Upper lobe of left lung (tissue), 6 donors: ENCODE data around the gene UIMC1. TPM values are rescaled to one million over a fixed set of nuclear protein-coding genes. Genes with fewer than 3 reads are reported as not detected.
"Not testable (repeated sequence)": the region's sequence is repeated elsewhere in the genome, so short reads cannot be mapped to it uniquely, and the experiment has no call there.

Source experiments
- ATAC-seq, 2 donors: fragments of 200-7000 bp; cut with Tn5 transposase; one replicate each; pipeline ENCODE4 v1.9.1; 2022; ENCODE audit warnings: mild to moderate bottlenecking in 2 of 2, moderate library complexity in 2 of 2; ENCODE audit not compliant: low FRiP score in 2 of 2
- DNase-seq, 2 donors: peaks; one replicate each; pipeline ENCODE4 v3.0.0-alpha.2; 2019 to 2020
- H3K27ac ChIP-seq, 4 donors: fragments of 200-600 bp; sonication (generic); one replicate each; pipeline ENCODE4 v1.5.1; 2016 to 2019
- H3K27me3 ChIP-seq, 4 donors: fragments of 200-600 bp; sonication (generic); one replicate each; pipeline ENCODE4 v1.5.1; 2017 to 2019
- H3K36me3 ChIP-seq, 4 donors: fragments of 200-600 bp; sonication (generic); one replicate each; pipeline ENCODE4 v1.5.1; 2016 to 2019
- H3K4me1 ChIP-seq, 4 donors: fragments of 200-600 bp; sonication (generic); one replicate each; pipeline ENCODE4 v1.5.1; 2018 to 2019
- H3K4me3 ChIP-seq, 4 donors: fragments of 200-600 bp; sonication (generic); one replicate each; pipeline ENCODE4 v1.5.1; 2017 to 2019; ENCODE audit warnings: mild to moderate bottlenecking in 2 of 4, moderate library complexity in 1 of 4
- H3K9me3 ChIP-seq, 4 donors: fragments of 200-600 bp; sonication (generic); one replicate each; pipeline ENCODE4 v1.5.1; 2018 to 2019
- EP300 ChIP-seq, 4 donors: sonication (generic); formaldehyde crosslinking; IDR thresholded peaks; one replicate each; pipeline ENCODE4 v1.5.1; 2017; ENCODE audit warnings: antibody characterized with exemption in 4 of 4, control low read depth in 2 of 4
- POLR2A ChIP-seq, 4 donors: fragments of 450-650 bp; IDR thresholded peaks; one replicate each; pipeline ENCODE4 v1.5.1; 2016 to 2017; ENCODE audit warnings: antibody characterized with exemption in 4 of 4, mild to moderate bottlenecking in 2 of 4
- POLR2AphosphoS5 ChIP-seq, 2 donors: sonication (generic); formaldehyde crosslinking; IDR thresholded peaks; one replicate each; pipeline ENCODE4 v1.5.1; 2017; ENCODE audit warnings: antibody characterized with exemption in 2 of 2
- WGBS, 2 donors: methylation state at CpG; one replicate each; pipeline ENCODE4 v1.1.5; 2017 to 2018; 5-methylcytosine and 5-hydroxymethylcytosine counted together
- total RNA-seq, 6 donors: library from RNA; depleted of rRNA in 4 of 6; stranded (reverse); fragments of >200 nt in 4 of 6; gene quantifications; one replicate each; pipeline versions ENCODE4 v1.1.0 to v1.2.1, GENCODE V29; 2016 to 2021
- TF ChIP-seq, protein P1 (sequence below), 6 experiments: fragments of 450-650 bp in 4 of 6; fragments of 200-600 bp in 2 of 6; sonication (generic) in 2 of 6; IDR thresholded peaks; one replicate each; pipeline ENCODE4 v1.5.1; 2016 to 2019; ENCODE audit warnings: antibody characterized with exemption in 6 of 6
- donor health status: DM: no; HTN: no; CAD: no; lungs with moderate emphysema.
- donor health status: DM: no; HTN: yes; CAD: no; lungs with severe emphysema.

UIMC1 gene
- total RNA-seq, 6 donors from 2014 or later = 26.7 to 87.0 (median 37.9) TPM

DNA sequence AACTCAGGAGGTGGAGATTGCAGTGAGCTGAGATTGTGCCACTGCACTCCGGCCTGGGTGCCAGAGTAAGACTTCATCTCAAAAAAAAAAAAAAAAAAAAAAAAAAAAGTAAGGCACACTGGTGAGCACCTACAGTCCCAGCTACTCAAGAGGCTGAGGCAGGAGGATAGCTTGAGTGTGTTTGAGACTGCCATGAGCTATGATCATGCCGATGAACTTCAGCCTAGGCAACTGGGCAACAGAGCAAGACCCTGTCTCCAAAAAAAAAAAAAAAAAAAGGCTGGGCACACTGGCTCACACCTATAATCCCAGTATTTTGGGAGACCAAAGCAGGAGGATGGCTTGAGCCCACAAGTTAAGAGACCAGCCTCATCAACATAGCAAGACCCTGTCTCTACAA, 20.3 kb downstream of the UIMC1 start:
- H3K27me3 ChIP-seq = no peaks in the 10 kb centered on the region
- no peak for ATAC-seq

DNA sequence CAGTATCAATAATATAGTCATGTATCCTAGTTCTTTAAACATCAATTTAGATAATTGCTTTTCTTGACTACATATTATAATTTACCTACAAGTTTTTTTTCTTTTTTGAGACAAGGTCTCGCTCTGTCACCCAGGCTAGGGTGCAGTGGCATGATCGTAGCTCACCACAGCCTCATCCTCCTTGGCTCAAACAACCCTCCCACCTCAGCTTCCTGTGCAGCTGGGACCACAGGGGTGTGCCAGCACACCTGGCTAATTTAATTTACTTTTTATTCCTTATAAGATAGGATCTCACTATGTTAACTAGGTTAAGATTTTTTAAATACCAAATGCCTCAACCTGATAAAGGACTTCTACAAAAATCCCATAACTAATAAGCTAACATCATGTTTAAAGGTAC, 21.1 kb downstream of the UIMC1 start:
- H3K27me3 ChIP-seq = no peaks in the 10 kb centered on the region
- TF ChIP-seq, protein P1, sequence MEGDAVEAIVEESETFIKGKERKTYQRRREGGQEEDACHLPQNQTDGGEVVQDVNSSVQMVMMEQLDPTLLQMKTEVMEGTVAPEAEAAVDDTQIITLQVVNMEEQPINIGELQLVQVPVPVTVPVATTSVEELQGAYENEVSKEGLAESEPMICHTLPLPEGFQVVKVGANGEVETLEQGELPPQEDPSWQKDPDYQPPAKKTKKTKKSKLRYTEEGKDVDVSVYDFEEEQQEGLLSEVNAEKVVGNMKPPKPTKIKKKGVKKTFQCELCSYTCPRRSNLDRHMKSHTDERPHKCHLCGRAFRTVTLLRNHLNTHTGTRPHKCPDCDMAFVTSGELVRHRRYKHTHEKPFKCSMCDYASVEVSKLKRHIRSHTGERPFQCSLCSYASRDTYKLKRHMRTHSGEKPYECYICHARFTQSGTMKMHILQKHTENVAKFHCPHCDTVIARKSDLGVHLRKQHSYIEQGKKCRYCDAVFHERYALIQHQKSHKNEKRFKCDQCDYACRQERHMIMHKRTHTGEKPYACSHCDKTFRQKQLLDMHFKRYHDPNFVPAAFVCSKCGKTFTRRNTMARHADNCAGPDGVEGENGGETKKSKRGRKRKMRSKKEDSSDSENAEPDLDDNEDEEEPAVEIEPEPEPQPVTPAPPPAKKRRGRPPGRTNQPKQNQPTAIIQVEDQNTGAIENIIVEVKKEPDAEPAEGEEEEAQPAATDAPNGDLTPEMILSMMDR (IDR thresholded peaks at IDR 0.05) = no peak
- TF ChIP-seq EP300 (IDR thresholded peaks at IDR 0.05) (no peak), POLR2A (IDR thresholded peaks at IDR 0.05) (no peak), POLR2AphosphoS5 (IDR thresholded peaks at IDR 0.05) (no peak)
- 71 to 76% methylated on average over 2 of the region's 2 CpGs for WGBS, 2 donors
- no peak overlapping the region for H3K27ac ChIP-seq
- no peak for ATAC-seq
- peaks cover 0 to 22% (median 10%) of the 10 kb centered on the region in 4 donors for H3K36me3 ChIP-seq
- H3K4me3 ChIP-seq = no peak overlapping the region
- no peaks in the 10 kb centered on the region for H3K9me3 ChIP-seq
- DNase-seq = no peak
- H3K4me1 ChIP-seq = peaks cover 3 to 5% (median 4%) of the 10 kb centered on the region in 4 donors

More for the DNA sequence above, 20.3 kb downstream of the UIMC1 start:
- DNase-seq = no peak
- H3K36me3 ChIP-seq = peaks cover 0 to 14% (median 5%) of the 10 kb centered on the region in 4 donors
- no peak overlapping the region for H3K4me3 ChIP-seq
- TF ChIP-seq POLR2A (IDR thresholded peaks at IDR 0.05) (no peak), POLR2AphosphoS5 (IDR thresholded peaks at IDR 0.05) (no peak), EP300 (IDR thresholded peaks at IDR 0.05) (no peak)
- TF ChIP-seq, protein P1 (IDR thresholded peaks at IDR 0.05) = no peak
- peaks cover 3 to 5% (median 4%) of the 10 kb centered on the region in 4 donors for H3K4me1 ChIP-seq
- WGBS, 2 donors = 94 to 98% methylated on average over 2 of the region's 2 CpGs
- no peaks in the 10 kb centered on the region for H3K9me3 ChIP-seq
- no peak overlapping the region for H3K27ac ChIP-seq

DNA sequence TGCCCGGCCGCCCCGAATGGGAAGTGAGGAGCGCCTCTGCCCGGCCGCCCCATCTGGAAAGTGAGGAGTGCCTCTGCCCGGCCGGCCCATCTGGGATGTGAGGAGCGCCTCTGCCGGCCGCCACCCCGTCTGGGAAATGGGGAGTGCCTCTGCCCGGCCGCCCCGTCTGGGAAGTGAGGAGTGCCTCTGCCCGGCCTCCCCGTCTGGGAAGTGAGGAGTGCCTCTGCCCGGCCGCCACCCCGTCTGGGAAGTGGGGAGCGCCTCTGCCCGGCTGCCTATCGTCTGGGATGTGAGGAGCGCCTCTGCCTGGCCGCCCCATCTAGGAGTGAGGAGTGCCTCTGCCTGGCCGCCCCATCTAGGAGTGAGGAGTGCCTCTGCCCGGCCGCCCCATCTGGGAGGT, 22.4 kb downstream of the UIMC1 start:
- DNase-seq = peak in 1 of 2 donors; percentile 60
- H3K36me3 ChIP-seq = peaks cover 5 to 34% (median 19%) of the 10 kb centered on the region in 4 donors
- not testable (repeated sequence) for H3K9me3 ChIP-seq, H3K27ac ChIP-seq, H3K27me3 ChIP-seq, ATAC-seq, H3K4me1 ChIP-seq, H3K4me3 ChIP-seq
- WGBS, 2 donors = 95 to 99% methylated on average over 8 to 22 of the region's 28 CpGs

DNA sequence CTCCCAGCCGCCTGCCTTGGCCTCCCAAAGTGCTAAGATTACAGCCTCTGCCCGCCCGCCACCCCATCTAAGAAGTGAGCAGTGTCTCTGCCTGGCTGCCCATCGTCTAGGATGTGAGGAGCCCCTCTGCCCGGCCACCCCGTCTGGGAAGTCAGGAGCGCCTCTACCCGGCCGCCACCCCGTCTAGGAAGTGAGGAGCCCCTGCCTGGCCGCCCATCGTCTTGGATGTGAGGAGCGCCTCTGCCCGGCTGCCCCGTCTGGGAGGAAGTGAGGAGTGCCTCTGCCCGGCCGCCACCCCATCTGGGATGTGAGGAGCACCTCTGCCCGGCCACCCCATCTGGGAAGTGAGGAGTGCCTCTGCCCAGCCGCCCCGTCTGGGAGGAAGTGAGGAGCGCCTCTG, 23.0 kb downstream of the UIMC1 start:
- not testable (repeated sequence) for ATAC-seq, H3K27ac ChIP-seq, H3K4me1 ChIP-seq, H3K27me3 ChIP-seq, H3K9me3 ChIP-seq, H3K4me3 ChIP-seq
- H3K36me3 ChIP-seq = peaks cover 5 to 38% (median 21%) of the 10 kb centered on the region in 4 donors
- DNase-seq = peak in 1 of 2 donors; percentile 69
- whole genome bisulfite sequencing, 2 donors = 96% methylated on average over 13 of the region's 21 CpGs; no CpG with 5 or more reads in 1 of the 2 donors

DNA sequence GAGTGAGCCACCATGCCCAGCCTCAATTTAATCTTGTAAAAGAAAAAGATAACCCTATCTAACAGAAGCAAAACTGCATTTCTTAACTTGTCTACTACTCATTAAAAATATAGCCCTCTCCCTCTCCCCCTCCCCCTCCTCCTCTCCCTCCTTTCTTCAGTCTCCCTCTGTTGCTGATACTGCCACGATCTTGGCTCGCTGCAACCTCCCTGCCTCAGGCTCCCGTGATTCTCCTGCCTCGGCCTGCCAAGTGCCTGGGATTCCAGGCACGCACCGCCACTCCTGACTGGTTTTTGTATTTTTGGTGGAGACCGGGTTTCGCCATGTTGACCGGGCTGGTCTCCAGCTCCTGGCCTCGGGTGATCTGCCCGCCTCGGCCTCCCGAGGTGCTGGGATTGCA, 23.5 kb downstream of the UIMC1 start:
- H3K36me3 ChIP-seq = peaks cover 5 to 38% (median 21%) of the 10 kb centered on the region in 4 donors
- not testable (repeated sequence) for H3K4me3 ChIP-seq, H3K9me3 ChIP-seq, H3K27ac ChIP-seq, H3K4me1 ChIP-seq, H3K27me3 ChIP-seq, ATAC-seq
- 87 to 94% methylated on average over 6 to 13 of the region's 13 CpGs for WGBS, 2 donors
- DNase-seq = peak in 1 of 2 donors; percentile 41

DNA sequence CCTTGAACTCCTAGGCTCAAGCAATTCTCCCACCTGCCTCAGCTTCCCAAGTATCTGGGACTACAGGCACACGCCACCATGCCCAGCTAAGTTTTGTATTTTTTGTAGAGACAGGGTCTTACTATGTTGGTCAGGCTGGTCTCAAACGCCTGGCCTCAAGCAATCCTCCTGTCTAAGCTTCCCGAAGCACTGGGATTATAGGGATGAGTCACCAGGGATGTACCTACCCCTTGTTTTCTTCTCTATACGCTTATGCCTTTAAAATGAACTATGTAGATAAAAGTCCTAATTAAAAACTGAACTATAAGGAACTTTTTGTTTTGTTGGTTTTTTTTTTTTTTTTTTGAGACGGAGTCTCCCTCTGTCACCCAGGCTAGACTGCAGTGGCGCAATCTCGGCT, 25.8 kb downstream of the UIMC1 start:
- H3K4me1 ChIP-seq = peaks cover 3 to 5% (median 4%) of the 10 kb centered on the region in 4 donors
- no peaks in the 10 kb centered on the region for H3K27me3 ChIP-seq
- no peak overlapping the region for H3K4me3 ChIP-seq
- no peak for TF ChIP-seq POLR2AphosphoS5 (IDR thresholded peaks at IDR 0.05)
- DNase-seq (no peak), ATAC-seq (no peak)
- no peak overlapping the region for H3K27ac ChIP-seq
- WGBS, 2 donors = 93 to 94% methylated on average over 7 of the region's 7 CpGs
- H3K9me3 ChIP-seq = no peaks in the 10 kb centered on the region
- peaks cover 5 to 42% (median 23%) of the 10 kb centered on the region in 4 donors for H3K36me3 ChIP-seq

DNA sequence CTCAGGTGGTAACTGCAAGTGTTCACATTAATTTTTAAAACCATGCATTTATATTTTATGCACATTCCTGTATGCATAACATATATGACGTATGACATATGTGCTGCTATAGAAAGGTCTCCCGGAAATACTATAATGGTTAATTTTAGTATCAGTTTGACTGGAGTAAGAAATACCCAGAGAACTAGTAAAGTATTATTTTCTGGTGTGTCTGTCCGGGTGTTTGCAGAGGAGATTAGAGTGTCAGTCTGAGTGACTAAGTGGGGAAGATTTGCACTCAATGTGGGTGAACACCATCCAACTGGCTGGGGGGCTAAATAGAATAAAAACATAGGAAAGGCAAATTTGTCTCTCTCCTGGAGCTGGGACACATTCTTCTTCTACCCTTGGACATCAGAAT, 26.9 kb downstream of the UIMC1 start:
- WGBS, 2 donors = 79 to 88% methylated on average over 3 of the region's 3 CpGs
- TF ChIP-seq, protein P1 (IDR thresholded peaks at IDR 0.05) = no peak
- TF ChIP-seq POLR2AphosphoS5 (IDR thresholded peaks at IDR 0.05) (no peak), POLR2A (IDR thresholded peaks at IDR 0.05) (no peak), EP300 (IDR thresholded peaks at IDR 0.05) (no peak)
- H3K27ac ChIP-seq = no peak overlapping the region
- H3K27me3 ChIP-seq = no peaks in the 10 kb centered on the region
- H3K4me3 ChIP-seq = no peak overlapping the region
- H3K4me1 ChIP-seq = no peaks in the 10 kb centered on the region
- H3K9me3 ChIP-seq = no peaks in the 10 kb centered on the region
- no peak for ATAC-seq
- peaks cover 5 to 46% (median 25%) of the 10 kb centered on the region in 4 donors for H3K36me3 ChIP-seq
- DNase-seq = no peak
